GM18499 (cell line): Measurements from ENCODE around the gene MED6.

ENCODE experiments used
- ATAC-seq: cut with Tn5 transposase; IDR thresholded peaks from one replicate; pipeline ENCODE4 v1.9.1; 2021; ENCODE audit warnings: moderate number of reproducible peaks; ENCODE audit not compliant: insufficient read depth, unreplicated experiment

MED6 gene

DNA sequence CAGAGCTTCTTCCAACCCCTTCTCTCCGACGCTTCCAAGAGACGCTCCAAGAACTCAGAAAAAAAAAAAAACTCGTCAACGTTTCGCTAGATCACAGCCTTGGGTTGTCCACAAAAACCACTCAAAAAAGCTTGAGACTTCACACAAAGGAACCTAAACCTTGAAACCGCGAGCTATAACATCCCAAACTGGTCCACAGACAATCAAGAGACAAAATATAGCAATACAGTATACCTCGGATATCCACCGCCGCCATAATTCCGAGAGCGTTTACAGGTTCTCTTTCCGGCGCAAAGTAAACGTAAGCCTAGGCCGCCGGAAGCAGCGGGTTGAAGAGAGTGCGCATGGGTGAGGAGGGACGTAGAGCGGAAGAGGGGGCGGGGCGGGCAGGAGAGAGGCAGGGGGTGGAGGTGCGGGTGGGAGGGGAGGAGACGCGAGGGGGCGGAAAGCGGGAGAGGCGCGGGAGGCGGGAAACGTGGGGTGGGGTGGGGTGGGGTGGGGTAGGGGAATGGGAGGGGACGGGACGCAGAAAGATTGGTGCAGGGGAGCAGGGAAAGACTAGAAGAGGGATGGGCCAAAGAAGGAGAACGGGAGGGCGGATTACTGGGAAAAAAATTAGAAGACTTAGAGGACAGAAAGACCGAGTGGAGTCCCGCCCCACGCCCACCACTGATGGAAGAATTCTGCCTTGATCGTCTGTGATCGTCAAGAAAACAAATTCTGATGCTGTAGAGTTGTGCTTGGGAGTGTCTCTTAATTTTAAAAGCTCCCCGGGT lies at the start of gene MED6:
TSS of gene MED6 (minus strand) at position 274 of the 776 bp plus-strand sequence. CDS start at position 256, 18 bp downstream.
- no peak for ATAC-seq

DNA sequence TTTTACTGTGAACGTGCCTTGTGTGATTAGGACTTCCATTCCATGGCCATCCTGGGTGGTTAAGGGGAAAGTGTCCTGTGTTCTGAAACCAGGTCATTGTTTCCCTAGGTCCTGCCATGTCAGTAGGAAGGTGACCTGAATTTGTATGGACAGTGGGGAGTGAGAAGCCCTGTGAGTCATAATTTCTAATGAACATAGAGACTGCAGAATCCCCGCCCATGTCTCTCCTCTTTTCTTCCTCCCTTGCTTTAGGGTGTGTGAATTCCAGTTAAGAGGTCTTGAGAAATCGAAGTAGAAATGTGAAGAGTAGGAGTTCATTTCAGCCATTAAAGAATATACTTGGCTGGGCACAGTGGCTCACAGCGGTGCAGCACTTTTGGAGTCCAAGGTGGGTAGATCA lies 49.3 kb upstream of the MED6 start:
- no peak for ATAC-seq

GRCh38 chr14:70648346-70648745 lies 47.9 kb upstream of the MED6 start:
- no peak for ATAC-seq

GRCh38 chr14:70646705-70647104 lies 46.2 kb upstream of the MED6 start:
- ATAC-seq: no peak

DNA sequence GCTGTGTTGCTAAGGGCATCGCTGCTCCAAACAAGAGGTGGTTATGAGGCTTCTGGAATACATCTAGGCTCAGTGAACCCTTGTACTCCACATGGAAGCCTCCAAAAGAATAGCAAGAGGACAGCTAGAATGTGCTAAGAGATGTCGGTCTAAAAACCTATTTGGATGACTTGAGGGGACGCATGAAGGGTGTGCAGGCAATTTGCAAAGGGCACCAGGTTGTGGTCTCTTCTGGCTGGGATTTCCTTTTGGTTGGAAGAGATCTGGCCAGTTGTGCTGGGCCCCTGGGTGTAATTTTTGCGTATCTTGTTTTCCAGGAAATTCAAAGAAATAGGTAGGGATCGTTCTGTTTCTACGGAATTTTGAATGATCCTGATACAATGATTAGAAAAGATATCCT lies 45.4 kb upstream of the MED6 start:
- no peak for ATAC-seq

- no peak for ATAC-seq
Measured at GRCh38 chr14:70643967-70644366, 43.5 kb upstream of the MED6 start.

GRCh38 chr14:70642303-70643235 lies 42.1 kb upstream of the MED6 start:
- no peak for ATAC-seq

DNA sequence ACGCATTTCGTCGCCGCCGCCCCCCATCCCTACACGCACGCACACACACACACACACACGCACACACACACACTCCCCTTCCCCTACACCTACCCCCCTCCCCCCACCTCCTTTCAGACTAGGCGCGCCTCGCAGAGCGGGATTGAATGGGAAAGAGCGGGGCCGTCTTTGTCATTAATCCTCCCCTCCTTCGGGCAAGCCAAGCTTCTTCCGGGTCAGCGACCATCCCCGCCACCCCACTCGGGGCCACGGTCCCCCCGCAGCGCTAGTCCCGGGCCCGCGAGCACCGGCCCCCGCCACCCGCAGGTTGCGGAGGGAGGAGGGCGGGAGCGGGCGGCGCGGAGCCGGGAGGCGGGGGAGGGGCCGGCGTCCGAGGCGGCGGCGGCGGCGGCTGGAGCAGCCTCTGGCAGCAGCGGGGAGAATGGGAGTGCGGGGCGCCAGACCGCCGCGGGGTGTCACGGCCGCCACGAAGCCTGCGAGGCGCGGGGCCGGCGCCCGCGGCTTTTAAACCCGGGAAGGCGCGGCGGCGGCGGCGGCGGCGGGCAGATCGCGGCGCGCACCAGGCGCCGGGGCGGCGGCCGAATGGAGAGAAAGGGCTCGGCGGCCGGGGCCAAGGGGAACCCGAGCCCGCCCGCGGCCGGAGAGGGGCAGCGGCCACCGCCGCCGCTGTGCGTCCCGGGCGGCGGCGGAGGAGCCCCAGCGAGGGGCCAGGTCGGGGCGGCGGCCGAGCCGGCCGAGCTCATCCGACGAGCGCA lies 41.3 kb upstream of the MED6 start, which contains the start of gene TTC9:
TSS of gene TTC9 (plus strand) at position 369 of the 755 bp plus-strand sequence. CDS start at position 583, 214 bp downstream.
- no peak for ATAC-seq

DNA sequence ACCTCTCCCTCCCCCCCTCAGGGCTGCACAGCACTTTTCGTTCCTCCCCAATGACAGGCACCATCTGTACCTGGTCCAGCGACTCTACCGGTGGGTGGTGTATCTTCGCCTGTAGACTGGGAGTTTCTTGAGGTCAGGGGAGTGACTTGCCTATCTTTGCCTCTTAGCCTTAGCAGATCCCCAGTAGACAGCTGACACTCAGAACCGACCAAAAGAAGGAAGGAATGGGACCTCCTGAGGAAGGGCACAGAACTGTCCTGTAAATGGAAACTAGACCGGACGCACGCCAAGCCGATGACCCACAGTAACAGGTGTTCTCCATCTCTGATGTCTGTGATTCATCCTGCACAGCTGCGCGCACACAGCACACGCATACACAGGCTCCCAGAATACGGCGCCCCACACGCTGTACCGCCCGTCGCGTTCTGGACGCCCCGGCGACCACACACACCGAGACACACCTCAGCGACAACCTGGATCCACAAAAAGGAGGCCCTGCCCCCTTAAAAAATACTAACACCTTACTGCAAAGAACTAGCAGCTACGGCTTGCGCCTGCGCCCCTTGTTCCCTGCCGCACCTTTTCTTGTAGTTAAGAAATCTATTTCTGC lies 40.6 kb upstream of the MED6 start:
- no peak for ATAC-seq

DNA sequence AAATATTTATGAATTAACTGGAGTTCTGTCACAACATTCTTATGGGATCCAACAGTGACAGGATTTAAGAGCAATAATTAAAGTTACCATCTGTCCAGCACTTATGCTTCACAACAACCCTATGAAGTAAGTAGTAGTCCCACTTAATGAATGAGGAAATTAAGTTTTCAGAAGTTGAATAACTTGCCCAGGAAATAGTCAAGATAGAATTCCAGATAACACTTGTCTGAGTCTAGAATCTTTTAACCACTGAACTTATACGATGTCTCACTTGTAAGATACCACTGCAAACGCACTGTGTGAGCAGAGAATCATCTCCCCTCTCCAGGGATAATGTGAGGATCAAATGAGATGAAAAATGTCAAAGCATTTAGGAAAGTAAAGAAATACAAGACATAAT lies 38.0 kb upstream of the MED6 start:
- ATAC-seq: no peak

- ATAC-seq: no peak
Measured at GRCh38 chr14:70635971-70636595, 35.6 kb upstream of the MED6 start.

DNA sequence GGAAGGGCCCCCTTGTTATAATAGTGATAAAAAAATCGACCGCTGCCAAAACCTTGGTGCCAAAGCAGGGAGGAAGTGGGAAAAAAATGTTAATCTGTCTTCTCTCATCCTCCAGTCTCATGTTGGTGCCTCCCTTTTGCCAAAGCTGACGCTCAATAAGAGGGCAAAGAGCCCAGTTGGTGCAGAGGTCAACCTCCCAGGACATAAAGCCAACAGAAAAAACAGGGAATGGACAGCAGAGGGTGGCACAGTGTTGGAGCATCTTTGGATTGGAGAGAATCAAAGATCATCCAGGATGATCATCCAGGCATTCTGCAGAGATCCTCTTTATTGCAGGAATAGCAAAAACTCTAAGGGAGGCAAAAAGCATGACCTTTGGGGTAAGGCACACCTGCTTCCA lies 31.5 kb upstream of the MED6 start:
- ATAC-seq: no peak

GRCh38 chr14:70624972-70625371 lies 24.5 kb upstream of the MED6 start:
- ATAC-seq: no peak

DNA sequence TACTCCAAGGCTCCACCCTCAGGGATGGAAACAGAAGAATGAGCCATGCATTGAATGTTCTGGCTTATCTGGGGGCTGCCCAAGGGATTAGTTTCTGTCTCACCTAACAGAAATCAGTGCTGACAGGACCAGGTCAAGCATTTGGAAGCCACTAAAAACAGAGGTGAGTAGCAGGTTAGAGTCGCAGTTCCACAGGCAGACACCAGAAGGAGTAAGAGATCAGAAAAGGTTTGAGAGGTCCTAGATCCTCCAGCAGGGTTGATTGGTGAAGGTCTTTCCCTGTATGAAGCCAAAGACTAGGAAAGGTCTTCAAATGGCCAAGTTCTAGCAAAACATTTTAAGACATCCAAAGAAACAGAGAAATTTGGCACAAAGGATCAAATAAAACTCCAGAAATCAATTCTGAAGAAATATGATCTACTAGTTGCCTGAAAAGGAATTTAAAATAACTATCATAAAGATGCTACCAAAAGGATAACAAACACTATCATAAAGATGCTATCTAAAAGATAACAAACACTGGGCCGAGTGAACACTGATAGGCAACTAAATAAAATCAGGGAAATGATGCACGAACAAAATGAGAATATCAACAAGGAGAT lies 21.8 kb upstream of the MED6 start:
- ATAC-seq: no peak

DNA sequence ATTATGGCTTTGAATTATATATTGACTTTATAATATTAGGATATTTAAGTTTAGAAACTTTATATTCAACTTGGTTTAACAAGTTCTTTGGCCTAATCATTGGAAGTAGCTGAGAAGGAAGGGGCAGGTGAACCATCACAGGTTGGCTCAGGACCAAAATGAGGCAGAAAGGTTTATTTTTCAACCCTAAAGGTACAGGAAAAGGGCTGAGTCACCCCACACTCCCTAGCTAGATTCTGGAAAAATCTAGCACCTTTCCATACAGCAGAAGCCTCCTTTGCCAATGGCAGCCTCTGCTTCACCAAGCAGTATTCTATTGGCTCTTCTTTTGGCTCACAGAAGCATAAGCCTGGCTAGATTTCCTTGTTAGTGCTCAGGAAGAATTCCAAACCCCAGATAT lies 19.3 kb upstream of the MED6 start:
- no peak for ATAC-seq

GRCh38 chr14:70618314-70618713 lies 17.9 kb upstream of the MED6 start:
- no peak for ATAC-seq

DNA sequence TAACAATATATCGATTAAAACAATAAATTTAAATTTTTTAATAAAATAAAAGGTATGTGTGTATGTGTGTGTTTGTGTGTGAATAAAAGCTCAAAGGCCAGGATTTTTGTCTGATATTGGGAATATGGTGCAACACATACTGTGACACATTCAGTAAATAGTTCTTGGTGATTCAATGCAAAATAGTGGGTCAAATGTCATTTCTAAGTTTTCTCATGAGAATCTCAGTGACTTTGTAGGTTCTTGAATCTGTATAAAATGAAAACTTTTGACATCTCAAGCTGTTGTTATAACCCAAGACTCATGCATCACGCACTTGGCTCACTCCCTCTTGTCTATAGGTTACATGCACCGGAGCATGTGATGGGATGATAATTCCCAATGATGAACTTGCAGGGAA lies 16.2 kb upstream of the MED6 start:
- no peak for ATAC-seq

- no peak for ATAC-seq
Measured at GRCh38 chr14:70611216-70611615, 10.8 kb upstream of the MED6 start.

DNA sequence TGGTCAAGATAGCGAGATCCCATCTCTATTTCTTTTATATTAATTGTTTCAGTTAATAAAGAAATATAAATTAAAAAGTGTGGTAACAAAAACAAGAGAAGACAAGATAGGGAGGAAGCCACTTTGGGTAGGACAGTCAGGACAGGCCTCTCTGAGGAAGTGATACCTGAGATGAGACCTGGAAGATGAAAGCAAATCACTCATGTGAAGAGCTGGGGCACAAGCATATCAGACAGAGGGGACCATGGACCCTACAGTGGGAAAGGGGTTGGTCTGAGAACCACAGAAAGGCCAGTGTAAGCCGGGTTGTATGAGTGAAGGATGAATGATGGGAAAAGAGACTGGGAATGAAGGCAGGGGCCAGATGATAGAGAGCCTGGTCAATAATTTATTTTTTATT lies 1.8 kb upstream of the MED6 start:
- no peak for ATAC-seq
